ENCODE results near the gene MRPS16. TPM values are rescaled to one million over a fixed set of nuclear protein-coding genes. Genes with fewer than 3 reads are reported as not detected.

The MRPS16 gene
- total and polyA plus RNA-seq, 2 donors (not counting 1 experiment from before 2014, with no cell fraction given) = 59.4 to 62.3 TPM

GRCh38 chr10:73205081-73205480, 47.4 kb downstream of the MRPS16 start:
- Histone ChIP-seq H4K20me1 (ENCODE audit: control insufficient read depth, extremely low read depth, insufficient read depth, low read length) (no peaks in the 10 kb centered on the region), H3K9me3 (ENCODE audit: control insufficient read depth, insufficient read depth, low read depth, low read length) (no peaks in the 10 kb centered on the region)

More at GRCh38 chr10:73205081-73205480, 47.4 kb downstream of the MRPS16 start:
- H3K4me1 ChIP-seq (ENCODE audit: control insufficient read depth, extremely low read depth, insufficient read depth, low read length) = no peaks in the 10 kb centered on the region
- H3K27ac ChIP-seq (ENCODE audit: insufficient read depth, low read length) = no peak overlapping the region
- no peaks in the 10 kb centered on the region for H3K36me3 ChIP-seq (ENCODE audit: control insufficient read depth, insufficient read depth, low read length)
- no peak overlapping the region for H3K4me3 ChIP-seq (replicated peaks in 1 of 4; ENCODE audit: control extremely low read depth in 1 of 4, insufficient read depth in 1 of 4, low read depth in 3 of 4, low read length in 4 of 4)
- no peak overlapping the region for H3K4me2 ChIP-seq (ENCODE audit: extremely low read depth, insufficient read depth, low read length)
- no peaks in the 10 kb centered on the region for H3K79me2 ChIP-seq (ENCODE audit: control insufficient read depth, insufficient read depth, low read length)
- no peak overlapping the region for H2AFZ ChIP-seq (ENCODE audit: low read length)
- no peak overlapping the region for H3K9ac ChIP-seq (ENCODE audit: insufficient read depth, low read length)
- H3K27me3 ChIP-seq (ENCODE audit: control insufficient read depth, insufficient read depth, low read length) = no peaks in the 10 kb centered on the region
- DNase-seq (ENCODE audit: low read depth in 2 of 2) = no peak
- TF ChIP-seq EZH2 (IDR thresholded peaks at IDR 0.05; ENCODE audit: low read length, missing control alignments) (no peak), CTCF (conservative IDR thresholded peaks at IDR 0.05 in 1 of 2, IDR thresholded peaks at IDR 0.05 in 1 of 2; ENCODE audit: low read depth in 1 of 2, low read length in 2 of 2) (no peak)

Other genes with a start within 250 kb of the MRPS16 start
- gene P4HA1, start 155.8 kb downstream of the MRPS16 start, total RNA-seq = 147 and 179 TPM in 2 replicates
- 89.1 and 226 TPM in 2 replicates for gene P4HA1, start 155.8 kb downstream of the MRPS16 start, polyA plus RNA-seq
- 2.1 and 2.6 TPM in 2 replicates for gene NUDT13, start 142.2 kb downstream of the MRPS16 start, total RNA-seq
- 1.3 and 1.8 TPM in 2 replicates for gene NUDT13, start 142.2 kb downstream of the MRPS16 start, polyA plus RNA-seq
- gene ECD, start 84.6 kb downstream of the MRPS16 start, total RNA-seq = 18.2 and 22.0 TPM in 2 replicates
- 40.9 and 45.4 TPM in 2 replicates for gene ECD, start 84.6 kb downstream of the MRPS16 start, polyA plus RNA-seq
- 35.4 and 44.9 TPM in 2 replicates for gene FAM149B1, start 84.5 kb downstream of the MRPS16 start, total RNA-seq
- 22.8 and 38.9 TPM in 2 replicates for gene FAM149B1, start 84.5 kb downstream of the MRPS16 start, polyA plus RNA-seq
- 14.5 and 20.3 TPM in 2 replicates for gene DNAJC9, start 5.4 kb downstream of the MRPS16 start, total RNA-seq
- gene DNAJC9, start 5.4 kb downstream of the MRPS16 start, polyA plus RNA-seq = 16.3 and 31.4 TPM in 2 replicates
- 1.0 and 1.3 TPM in 2 replicates for gene CFAP70, start 106.2 kb upstream of the MRPS16 start, total RNA-seq
- gene CFAP70, start 106.2 kb upstream of the MRPS16 start, polyA plus RNA-seq = 0.18 and 0.19 TPM in 2 replicates
- gene ANXA7, start 161.4 kb upstream of the MRPS16 start, total RNA-seq = 85.5 and 132 TPM in 2 replicates
- 150 and 169 TPM in 2 replicates for gene ANXA7, start 161.4 kb upstream of the MRPS16 start, polyA plus RNA-seq
- gene MSS51, start 180.9 kb upstream of the MRPS16 start, total RNA-seq = 0.77 and 1.5 TPM in 2 replicates
- gene MSS51, start 180.9 kb upstream of the MRPS16 start, polyA plus RNA-seq = 0.43 and 0.78 TPM in 2 replicates
- gene PPP3CB, start 243.4 kb upstream of the MRPS16 start, total RNA-seq = 21.3 and 27.1 TPM in 2 replicates
- gene PPP3CB, start 243.4 kb upstream of the MRPS16 start, polyA plus RNA-seq = 34.1 and 38.8 TPM in 2 replicates

All from fibroblast of lung (primary cell).